ENCODE measurements around the gene IFT122.

GRCh38 chr3:129556890-129557547 lies 117.0 kb downstream of the IFT122 start:
- no peak for TF ChIP-seq CTCF (IDR thresholded peaks at IDR 0.05)
- TF ChIP-seq POLR2A (IDR thresholded peaks at IDR 0.05) = no peak
